Adipose tissue (tissue), 3 donors: ENCODE results near the gene CNKSR3. TPM values are rescaled to one million over a fixed set of nuclear protein-coding genes. Genes with fewer than 3 reads are reported as not detected.

Experiments used
- H3K27ac ChIP-seq: one replicate; pipeline ENCODE4 v1.5.1; 2013; ENCODE audit warnings: low read depth, low read length
- WGBS, 3 donors: extraction: QIAGEN DNeasy Blood & Tissue Kit; methylation state at CpG; one replicate each; pipeline ENCODE4 v1.1.7; 2013; 5-methylcytosine and 5-hydroxymethylcytosine counted together
- polyA plus RNA-seq, 3 donors: library from polyadenylated mRNA; stranded (reverse); fragments of 200-250 nt; gene quantifications; one replicate each; pipeline ENCODE4 v1.2.3, GENCODE V29; 2013
- donor health status: healthy with polysubstance abuse.
- donor health status: Bipolar disorder and iron deficiency.
- donor health status: healthy.

CNKSR3 gene
- polyA plus RNA-seq, 3 donors: 3.8 to 6.8 (median 6.5) TPM

- 89 to 93% (median 89%) methylated on average over 11 of the region's 11 CpGs for WGBS, 3 donors
- no peak overlapping the region for H3K27ac ChIP-seq
Measured at GRCh38 chr6:154488802-154489437, 21.6 kb downstream of the CNKSR3 start.

- no peak overlapping the region for H3K27ac ChIP-seq
- WGBS, 3 donors: 85 to 94% (median 88%) methylated on average over 1 of the region's 1 CpG
Measured at GRCh38 chr6:154488248-154488593, 22.3 kb downstream of the CNKSR3 start.

DNA sequence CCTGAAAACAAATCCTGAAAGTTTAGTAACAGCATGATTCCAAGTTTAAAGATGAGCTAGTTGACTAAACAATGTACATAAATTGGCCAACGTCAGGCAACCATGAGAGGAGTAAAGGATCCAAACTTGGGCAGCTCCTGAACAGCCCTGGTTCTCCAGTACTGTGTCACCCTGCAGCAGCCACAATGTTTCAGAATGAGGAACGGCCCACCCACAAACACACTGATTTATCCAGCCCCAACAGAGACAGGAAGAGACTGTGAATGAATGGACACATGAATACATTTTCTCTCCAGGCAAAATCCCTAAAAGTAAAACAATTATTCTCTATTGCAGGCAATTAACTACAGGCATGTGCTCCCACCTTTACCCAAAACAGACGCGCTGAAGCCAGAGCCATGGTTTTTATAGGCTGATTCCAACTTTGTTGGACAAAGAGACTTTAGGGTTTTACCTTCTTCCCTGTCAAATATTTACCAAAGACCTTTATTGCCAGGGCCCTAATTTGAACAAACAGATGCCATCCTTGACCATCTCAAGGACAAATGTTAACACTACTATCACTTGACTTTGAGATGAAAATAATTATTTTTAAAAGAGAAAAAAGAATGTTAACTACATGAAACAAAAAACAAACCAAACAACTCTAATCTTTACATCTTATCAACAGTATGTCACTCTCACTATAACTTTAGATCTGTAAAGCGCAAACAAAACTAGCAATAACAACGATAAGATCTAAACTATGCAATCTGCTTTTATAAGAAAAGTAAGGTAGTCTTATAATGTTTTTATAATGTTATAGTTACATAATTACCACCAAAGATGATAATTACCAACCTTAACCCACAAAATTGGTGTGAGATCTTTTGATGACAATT lies 22.9 kb downstream of the CNKSR3 start:
- no peak overlapping the region for H3K27ac ChIP-seq
- WGBS, 3 donors: 56 to 81% (median 79%) methylated on average over 6 of the region's 6 CpGs

DNA sequence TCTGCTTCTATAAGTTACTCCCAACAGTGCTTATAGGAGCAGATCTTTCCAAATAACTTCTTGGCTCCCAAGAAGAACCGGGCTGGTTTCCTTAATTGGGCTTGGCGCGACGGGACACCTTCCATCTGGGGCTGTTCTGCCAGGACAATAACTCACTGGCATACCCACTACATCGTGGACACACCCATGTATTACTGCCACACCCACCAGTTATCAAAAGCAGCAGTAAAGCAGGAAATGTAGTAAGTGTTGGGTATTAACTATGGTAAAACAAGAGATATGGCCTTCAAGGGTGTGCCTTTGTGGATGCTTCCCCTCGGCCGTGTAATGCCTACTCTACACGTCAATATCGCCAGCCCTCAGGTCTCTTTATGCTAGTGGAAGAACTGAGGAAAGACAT lies 24.7 kb downstream of the CNKSR3 start:
- no peak overlapping the region for H3K27ac ChIP-seq
- WGBS, 3 donors: 63 to 73% (median 64%) methylated on average over 9 of the region's 9 CpGs

DNA sequence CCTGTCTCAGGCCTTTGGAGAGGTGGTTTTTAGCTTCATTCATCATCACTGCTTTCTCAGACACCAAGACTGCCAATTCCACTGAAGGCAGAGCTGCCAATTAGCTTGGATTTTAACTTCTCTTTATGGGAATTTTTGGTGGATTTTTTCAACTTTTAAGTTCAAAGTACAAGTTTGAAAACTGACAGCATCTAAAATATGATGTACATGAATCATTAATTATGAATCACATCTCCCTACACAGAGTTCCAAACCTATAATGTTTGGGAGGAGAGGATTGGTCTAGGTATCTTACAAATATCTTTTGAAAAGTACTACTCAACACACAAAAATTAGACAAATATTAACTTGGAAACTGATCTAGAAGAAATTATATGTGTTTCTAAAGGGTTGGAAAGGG lies 25.5 kb downstream of the CNKSR3 start:
- H3K27ac ChIP-seq: no peak overlapping the region

GRCh38 chr6:154482858-154483257 lies 27.6 kb downstream of the CNKSR3 start:
- 35 to 42% (median 42%) methylated on average over 4 of the region's 4 CpGs for WGBS, 3 donors
- H3K27ac ChIP-seq: no peak overlapping the region

GRCh38 chr6:154481521-154482013 lies 28.9 kb downstream of the CNKSR3 start:
- WGBS, 3 donors: 73 to 81% (median 74%) methylated on average over 3 of the region's 3 CpGs
- H3K27ac ChIP-seq: no peak overlapping the region

- 64 to 70% (median 67%) methylated on average over 12 of the region's 12 CpGs for WGBS, 3 donors
Measured at GRCh38 chr6:154479771-154480639, 30.5 kb downstream of the CNKSR3 start.

DNA sequence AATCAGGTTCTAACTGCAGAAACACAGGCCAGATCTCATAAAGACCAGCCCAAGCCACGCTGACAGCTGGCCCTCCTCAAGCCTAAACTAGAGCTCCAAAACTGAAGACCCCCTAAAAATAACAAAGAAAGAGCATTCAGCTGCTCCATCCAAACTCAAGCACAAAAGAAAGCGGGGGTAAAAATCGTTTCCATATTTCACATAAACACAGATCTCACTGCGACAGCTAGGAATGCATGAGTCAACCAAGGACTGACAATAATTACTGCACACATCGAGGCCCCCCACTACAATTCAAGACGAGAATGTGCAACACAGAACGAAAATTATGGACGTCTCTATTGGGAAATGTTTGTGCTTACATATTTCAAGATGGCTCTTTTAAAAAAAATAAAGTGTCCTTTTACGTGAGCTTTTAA lies 31.1 kb downstream of the CNKSR3 start:
- 48 to 65% (median 65%) methylated on average over 9 of the region's 9 CpGs for WGBS, 3 donors
- no peak overlapping the region for H3K27ac ChIP-seq

More at GRCh38 chr6:154479771-154480639, 30.5 kb downstream of the CNKSR3 start:
- no peak overlapping the region for H3K27ac ChIP-seq

- WGBS, 3 donors: 17 to 65% (median 63%) methylated on average over 1 of the region's 1 CpG
- no peak overlapping the region for H3K27ac ChIP-seq
Measured at GRCh38 chr6:154478701-154479060, 31.8 kb downstream of the CNKSR3 start.

DNA sequence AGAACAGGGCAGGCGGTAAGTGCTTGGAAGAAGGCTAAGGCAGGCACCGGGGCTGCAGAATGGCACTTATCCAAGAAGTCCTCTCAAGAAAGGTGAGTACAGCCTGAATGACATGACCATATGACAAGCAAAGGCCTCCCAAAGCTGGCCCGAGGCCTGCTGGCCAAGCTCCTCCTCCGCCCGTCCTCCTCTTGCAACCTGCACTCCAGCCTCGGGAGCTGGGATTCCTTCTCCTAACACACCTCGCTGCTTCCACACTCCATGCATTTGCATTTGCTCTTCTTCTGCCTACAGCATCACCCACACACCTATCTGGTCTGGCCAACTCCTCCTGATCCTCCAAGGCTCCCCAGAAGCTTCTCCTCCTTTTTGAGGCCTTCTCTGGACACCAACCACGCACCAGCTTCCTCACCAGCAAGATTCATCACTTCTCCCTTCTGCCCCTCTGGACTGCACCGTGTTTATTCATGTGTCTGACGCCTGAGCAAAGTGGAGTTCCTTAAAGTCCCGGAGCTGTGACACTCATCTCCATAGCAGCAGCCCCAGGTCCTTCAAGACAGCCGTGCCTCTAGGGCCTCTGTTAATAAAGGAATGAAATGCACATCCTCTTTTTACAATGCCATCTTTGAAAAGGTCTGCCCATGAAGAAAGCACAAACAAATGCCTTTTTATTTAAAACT lies 32.3 kb downstream of the CNKSR3 start:
- no peak overlapping the region for H3K27ac ChIP-seq
- WGBS, 3 donors: 48 to 75% (median 66%) methylated on average over 12 of the region's 12 CpGs

DNA sequence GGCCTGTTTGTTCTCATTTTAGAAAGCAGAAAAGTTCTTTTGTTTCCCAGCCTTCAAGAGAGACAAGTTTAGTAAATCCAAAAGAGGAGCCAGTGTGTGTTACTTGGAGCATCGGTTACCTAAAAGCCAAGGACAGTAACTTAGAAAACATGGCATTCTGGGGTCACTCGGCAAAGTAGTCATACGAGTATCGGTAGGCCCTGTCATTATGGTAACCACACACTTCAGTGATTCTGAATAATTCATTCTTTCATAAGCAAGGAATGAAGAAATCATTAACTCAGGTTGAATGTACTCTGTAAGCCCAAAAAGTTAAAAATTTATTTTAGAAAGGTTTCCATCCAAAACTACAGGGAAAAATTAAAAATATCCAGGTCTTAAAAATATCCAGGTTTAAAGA lies 34.0 kb downstream of the CNKSR3 start:
- no peak overlapping the region for H3K27ac ChIP-seq
- 82 to 98% (median 93%) methylated on average over 4 of the region's 4 CpGs for WGBS, 3 donors

DNA sequence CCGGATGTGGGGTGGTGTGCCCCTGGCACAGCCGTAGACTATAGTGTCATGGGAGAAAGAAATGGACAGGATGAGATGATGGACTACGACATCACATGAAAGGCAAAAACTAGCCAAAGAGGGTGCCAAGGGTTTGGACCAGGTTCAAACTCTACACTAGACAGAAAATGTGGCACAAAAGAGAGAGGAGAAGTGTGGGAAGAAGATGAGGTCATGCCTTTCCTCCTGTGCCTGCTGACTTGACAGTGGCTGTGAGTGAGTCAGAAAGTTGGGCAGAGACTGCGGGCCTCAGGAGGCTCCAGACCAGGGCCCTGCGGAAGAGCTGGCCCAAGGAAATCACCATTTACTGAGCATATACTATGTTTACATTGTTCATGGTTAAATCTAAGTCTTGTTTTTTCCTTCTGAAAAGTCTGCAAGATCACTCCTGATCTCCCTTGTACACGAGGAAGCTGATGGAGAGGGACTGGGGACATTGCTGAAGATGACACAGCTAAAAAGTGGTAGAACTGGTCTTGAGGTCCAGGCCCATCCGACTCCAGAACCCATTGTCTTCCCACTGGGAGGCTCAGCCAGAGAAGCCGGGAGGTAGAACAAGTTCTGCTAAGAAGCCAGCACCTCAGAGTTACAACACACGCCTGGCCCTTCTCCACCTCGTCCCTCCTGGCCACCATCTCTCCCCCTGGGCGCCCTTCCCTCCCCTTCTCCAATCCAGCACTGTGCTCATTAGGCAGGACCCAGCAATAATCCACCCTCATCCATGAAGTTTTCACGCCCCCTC lies 35.6 kb downstream of the CNKSR3 start:
- 87 to 91% (median 90%) methylated on average over 12 of the region's 12 CpGs for WGBS, 3 donors
- no peak overlapping the region for H3K27ac ChIP-seq

- no peak overlapping the region for H3K27ac ChIP-seq
- WGBS, 3 donors: 86 to 96% (median 88%) methylated on average over 9 of the region's 9 CpGs
Measured at GRCh38 chr6:154473324-154473723, 37.2 kb downstream of the CNKSR3 start.

DNA sequence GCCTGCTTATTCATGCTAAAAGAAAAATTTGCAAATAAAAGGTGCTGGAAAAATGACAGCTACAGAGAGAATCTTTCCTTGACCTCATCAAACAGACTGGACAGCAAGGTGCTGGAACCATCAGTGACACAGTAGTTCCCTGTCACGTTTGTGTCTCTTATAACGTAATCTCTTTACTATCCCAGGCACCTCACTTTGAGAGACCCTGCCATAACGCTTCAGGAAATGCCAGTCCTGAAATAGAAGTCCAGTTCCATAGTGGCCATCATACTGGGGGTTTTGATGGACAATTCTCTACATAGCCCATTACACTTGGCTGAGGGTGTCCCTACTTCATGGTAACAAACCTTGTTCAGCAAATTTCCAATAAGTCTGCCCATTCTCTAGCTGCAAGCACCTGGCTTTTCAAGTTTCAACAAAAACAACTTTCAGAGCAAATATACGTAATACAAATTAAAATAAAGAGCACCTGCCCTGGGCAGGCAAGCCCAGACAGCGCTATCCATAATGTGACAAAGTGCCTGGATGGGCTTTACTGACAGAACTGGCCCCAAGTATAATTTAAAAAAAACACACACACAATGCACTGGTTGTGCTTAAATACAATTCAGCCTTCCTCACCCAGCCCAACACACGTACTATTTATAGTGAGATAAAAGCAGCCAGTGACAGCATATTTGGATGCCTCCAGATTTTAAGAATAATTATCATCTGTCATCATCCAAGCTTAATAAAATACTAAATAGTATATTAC lies 38.7 kb downstream of the CNKSR3 start:
- WGBS, 3 donors: 67 to 90% (median 82%) methylated on average over 6 of the region's 6 CpGs
- H3K27ac ChIP-seq: no peak overlapping the region

DNA sequence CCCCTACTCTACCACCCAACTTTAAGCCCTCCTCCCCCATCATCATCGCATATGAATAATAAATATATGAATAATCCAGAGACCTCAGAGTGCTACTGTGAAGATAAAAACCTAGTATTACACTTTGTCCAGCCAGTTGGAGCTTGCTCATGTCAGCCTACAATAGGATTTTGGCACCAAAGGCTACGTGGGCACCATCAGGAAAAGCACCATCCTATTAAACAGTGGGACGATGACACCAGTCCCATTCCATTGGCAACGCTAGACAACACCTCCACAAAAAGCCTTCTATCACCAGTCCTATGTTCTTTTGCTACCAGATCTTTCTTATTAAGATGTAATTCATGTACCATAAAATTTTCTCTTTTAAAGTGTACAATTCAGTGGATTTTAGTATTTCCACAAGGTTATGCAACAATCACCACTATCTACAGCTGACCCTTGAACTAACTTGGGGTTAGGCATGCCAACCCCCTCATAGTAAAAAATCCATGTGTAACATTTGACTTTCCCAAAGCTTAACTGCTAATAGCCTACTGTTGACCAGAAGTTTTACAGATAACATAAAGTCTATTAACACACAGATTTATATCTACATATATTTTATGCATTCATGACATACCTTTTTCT lies 41.1 kb downstream of the CNKSR3 start:
- WGBS, 3 donors: 95 to 96% (median 95%) methylated on average over 4 of the region's 4 CpGs

DNA sequence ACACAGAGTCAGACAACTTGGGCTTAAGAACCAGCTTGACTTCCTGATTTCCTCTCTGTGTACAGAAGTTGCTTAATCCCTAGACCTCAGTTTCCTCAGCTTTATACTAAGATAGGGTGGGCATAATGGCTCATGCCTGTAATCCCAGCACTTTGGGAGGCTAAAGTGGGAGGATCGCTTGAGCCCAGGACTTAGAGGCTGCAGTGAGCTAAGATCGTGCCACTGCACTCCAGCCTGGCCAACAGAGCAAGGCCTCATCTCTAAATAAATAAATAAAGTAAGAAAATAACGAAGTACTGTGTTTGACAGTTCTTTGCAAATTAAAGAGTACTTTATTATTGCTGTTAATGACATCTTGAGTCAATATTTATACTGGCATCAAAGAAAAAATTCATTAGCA lies 41.7 kb downstream of the CNKSR3 start:
- 69 to 96% (median 88%) methylated on average over 3 of the region's 3 CpGs for WGBS, 3 donors
- H3K27ac ChIP-seq: no peak overlapping the region

More for the DNA sequence above, 41.1 kb downstream of the CNKSR3 start:
- no peak overlapping the region for H3K27ac ChIP-seq
